PC-3 (cell line): ENCODE data around the gene RNF181. TPM values are rescaled to one million over a fixed set of nuclear protein-coding genes. Genes with fewer than 3 reads are reported as not detected.
A peak's percentile ranks its signal among the peaks of the same experiment; 100 is the strongest.

Experiments
- ATAC-seq: fragments of 200-7000 bp; cut with Tn5 transposase; 2 replicates; pipeline ENCODE4 v1.9.1; 2020; ENCODE audit warnings: mild to moderate bottlenecking, moderate library complexity
- Bru-seq: library from RNA; stranded (reverse); fragments of 400-500 nt; gene quantifications from one replicate; lab custom pipeline; 2021; lab: Mats Ljungman, UMichigan
- BruChase-seq, 2 experiments: library from RNA; stranded (reverse); fragments of 400-500 nt; gene quantifications; one replicate each; lab custom pipeline; 2021; lab: Mats Ljungman, UMichigan
- BruUV-seq: library from RNA; stranded (reverse); fragments of 400-500 nt; replicated peaks from 2 replicates; lab custom pipeline; 2021; lab: Mats Ljungman, UMichigan
- CTCF ChIA-PET: fragments of 300-600 bp; sonication (Branson Sonifier 250); formaldehyde crosslinking; loops from one replicate; lab custom pipeline; 2022; ENCODE audit warnings: antibody characterized with exemption; lab: Charles Lee
- POLR2A ChIA-PET: fragments of 300-600 bp; sonication (Branson Sonifier 250); formaldehyde crosslinking; loops from one replicate; lab custom pipeline; 2022; ENCODE audit warnings: antibody characterized with exemption; ENCODE audit not compliant: unreplicated experiment; lab: Charles Lee
- DNase-seq: peaks from one replicate; pipeline ENCODE4 v3.0.0-alpha.2; 2015
- H2AFZ ChIP-seq: fragments of 300-600 bp; sonication (generic); 2 replicates; pipeline ENCODE4 v1.6.0; 2016; ENCODE audit warnings: antibody characterized with exemption, low read length
- H3F3A ChIP-seq: fragments of 300-600 bp; sonication (generic); one replicate; pipeline ENCODE4 v1.6.0; 2017; ENCODE audit warnings: antibody characterized with exemption, low read length, control low read depth, mild to moderate bottlenecking; ENCODE audit not compliant: unreplicated experiment
- H3K27ac ChIP-seq: fragments of 300-600 bp; sonication (generic); 2 replicates; pipeline ENCODE4 v1.5.1; 2016; ENCODE audit warnings: mild to moderate bottlenecking, low read length
- H3K27me3 ChIP-seq: fragments of 300-600 bp; sonication (generic); 2 replicates; pipeline ENCODE4 v1.6.1; 2016; ENCODE audit warnings: low read length, mixed read lengths
- H3K36me3 ChIP-seq: fragments of 300-600 bp; sonication (generic); 2 replicates; pipeline ENCODE4 v1.6.1; 2016; ENCODE audit warnings: low read depth, mixed run types, low read length, mixed read lengths
- H3K4me1 ChIP-seq: fragments of 300-600 bp; sonication (generic); 2 replicates; pipeline ENCODE4 v1.5.1; 2016; ENCODE audit warnings: low read length; ENCODE audit not compliant: insufficient read depth
- H3K4me2 ChIP-seq: fragments of 300-600 bp; sonication (generic); 2 replicates; pipeline ENCODE4 v1.6.0; 2016; ENCODE audit warnings: low read length
- H3K4me3 ChIP-seq: fragments of 300-600 bp; sonication (generic); 2 replicates; pipeline ENCODE4 v1.5.1; 2016; ENCODE audit warnings: mild to moderate bottlenecking, low read length, mixed read lengths
- H3K79me2 ChIP-seq: fragments of 300-600 bp; sonication (generic); 2 replicates; pipeline ENCODE4 v1.6.1; 2017; ENCODE audit warnings: low read length, mixed read lengths
- H3K9ac ChIP-seq: fragments of 300-600 bp; sonication (generic); 2 replicates; pipeline ENCODE4 v1.6.0; 2016; ENCODE audit warnings: mild to moderate bottlenecking, low read length
- H3K9me2 ChIP-seq: fragments of 300-600 bp; sonication (generic); replicated peaks from 2 replicates; pipeline ENCODE4 v1.6.1; 2016; ENCODE audit warnings: mixed run types, low read length, mixed read lengths
- H3K9me3 ChIP-seq: fragments of 300-600 bp; sonication (generic); 2 replicates; pipeline ENCODE4 v1.6.1; 2016; ENCODE audit warnings: low read length, mixed read lengths
- H4K20me1 ChIP-seq: fragments of 300-600 bp; sonication (generic); 2 replicates; pipeline ENCODE4 v1.6.1; 2016; ENCODE audit warnings: low read length, mixed read lengths
- CTCF ChIP-seq: fragments of 300-600 bp; sonication (generic); conservative IDR thresholded peaks from 2 replicates; pipeline ENCODE4 v1.5.1; 2017; ENCODE audit warnings: antibody characterized with exemption, low read depth, mild to moderate bottlenecking, low read length
- EZH2 ChIP-seq: fragments of 300-600 bp; sonication (generic); IDR thresholded peaks from one replicate; pipeline ENCODE4 v1.6.1; 2017; ENCODE audit warnings: antibody characterized with exemption, mild to moderate bottlenecking, low read length; ENCODE audit not compliant: unreplicated experiment
- EZH2phosphoT487 ChIP-seq: fragments of 300-600 bp; sonication (generic); IDR thresholded peaks from 2 replicates; pipeline ENCODE4 v1.6.1; 2018; ENCODE audit warnings: mild to moderate bottlenecking, antibody characterized with exemption, low read length, borderline replicate concordance
- intact Hi-C: fragments of 100-400 bp; cut with micrococcal nuclease; formaldehyde crosslinking; loops from 2 replicates; pipeline ENCODE4 v1.9.0; 2023
- long read RNA-seq: library from polyadenylated mRNA; unstranded; transcript quantifications from one replicate; pipeline ENCODE4 v2.0.0, GENCODE V29; 2021; ENCODE audit not compliant: unreplicated experiment
- total RNA-seq: library from RNA; depleted of rRNA; stranded (reverse); fragments of >200 nt; gene quantifications from 2 replicates; pipeline ENCODE4 v1.2.3, GENCODE V29; 2014; rRNA removed

The RNF181 gene, protein sequence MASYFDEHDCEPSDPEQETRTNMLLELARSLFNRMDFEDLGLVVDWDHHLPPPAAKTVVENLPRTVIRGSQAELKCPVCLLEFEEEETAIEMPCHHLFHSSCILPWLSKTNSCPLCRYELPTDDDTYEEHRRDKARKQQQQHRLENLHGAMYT
- total RNA-seq (170 and 225 TPM in 2 replicates), Bru-seq, nascent RNA (percentile 94 among the genes with signal in this experiment), BruChase-seq, experiment 1, labeled RNA remaining after a 6-hour chase (percentile 95 among the genes with signal in this experiment), BruChase-seq, experiment 2, labeled RNA remaining after a 2-hour chase (percentile 91 among the genes with signal in this experiment)
- long read RNA-seq, transcript RNF181-201 (5 exons, 569 nt), result major isoform, 93 of 121 reads
- long read RNA-seq, partial matches to known transcripts, result 0 of 121 reads
- long read RNA-seq, other reads (novel, unspliced or antisense), result 22 of 121 reads

DNA sequence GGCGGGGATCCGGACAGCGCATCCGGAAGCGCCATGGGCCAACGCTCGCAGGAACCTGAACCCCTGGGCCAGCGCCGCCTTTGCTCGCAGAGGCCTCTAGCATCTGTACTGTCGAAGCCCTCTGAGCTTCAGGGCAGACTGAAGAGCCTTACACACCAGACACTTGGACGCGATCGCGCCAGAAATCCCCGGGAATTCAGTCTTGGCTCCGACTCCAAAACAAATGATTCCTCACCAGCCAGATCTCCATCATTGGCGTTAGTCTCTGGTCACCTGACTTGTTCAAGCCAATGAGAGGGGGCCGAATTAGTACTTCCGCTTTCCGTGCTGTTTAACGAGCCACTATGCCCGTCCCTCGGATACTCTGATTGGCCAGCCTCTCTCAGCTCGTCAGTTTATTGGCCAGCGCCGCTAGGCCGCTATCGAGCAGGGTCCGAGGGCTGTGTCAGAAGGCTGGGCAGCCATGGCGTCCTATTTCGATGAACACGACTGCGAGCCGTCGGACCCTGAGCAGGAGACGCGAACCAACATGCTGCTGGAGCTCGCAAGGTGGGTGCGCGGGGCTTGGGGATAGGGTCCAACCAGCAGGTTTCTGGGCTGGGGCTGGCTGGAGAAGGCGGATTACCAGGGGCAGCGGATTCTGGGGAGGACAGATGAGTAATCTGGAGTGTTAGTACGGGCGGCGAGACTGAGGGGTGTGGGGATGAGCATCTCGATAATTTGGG lies at the start of gene RNF181:
RNF181 (plus strand) TSS at position 445 of the 725 bp plus-strand sequence; CDS start at position 464, 19 bp downstream.
- TF ChIP-seq CTCF, result no peak
- no peak for TF ChIP-seq EZH2
- no peak for TF ChIP-seq EZH2phosphoT487
- peaks cover 20% of the 10 kb centered on the region for H3K4me1 ChIP-seq
- H3K4me3 ChIP-seq, result peak within 1 kb of the TSS; percentile 85
- peaks cover 20% of the 10 kb centered on the region for H3K79me2 ChIP-seq
- ATAC-seq, result peak; percentile 97
- CTCF ChIA-PET, result interaction anchor here (0.6 to 0.7 kb wide), 2 partner anchors 53 to 242 kb away, joined by 3 to 4 read pairs; no protein-coding TSS in a partner anchor
- no peaks in the 10 kb centered on the region for H3K27me3 ChIP-seq
- peak within 1 kb of the TSS; percentile 79 for H3K9ac ChIP-seq
- H3K9me2 ChIP-seq, result no peaks in the 10 kb centered on the region
- H3K27ac ChIP-seq, result peak within 1 kb of the TSS; percentile 69
- no peaks in the 10 kb centered on the region for H4K20me1 ChIP-seq
- intact Hi-C loops, result loop anchor here (2.0 kb wide), 1 partner anchor 175 kb away; no protein-coding TSS in a partner anchor
- H2AFZ ChIP-seq, result peak within 1 kb of the TSS; percentile 75
- BruUV-seq, result no TSS peak
- peaks cover 13% of the 10 kb centered on the region; the same call in 1 of the 2 replicates for H3K36me3 ChIP-seq
- H3F3A ChIP-seq, result no peaks in the 10 kb centered on the region
- H3K4me2 ChIP-seq, result peak within 1 kb of the TSS; percentile 97
- DNase-seq, result peak; percentile 99
- POLR2A ChIA-PET, result interaction anchor here (0.6 to 1.6 kb wide), 5 partner anchors 16 to 1014 kb away, joined by 3 to 5 read pairs (median 4); partner anchors contain the start of genes C2orf68 and MAT2A
- no peaks in the 10 kb centered on the region for H3K9me3 ChIP-seq

- no peaks in the 10 kb centered on the region for H3K9me3 ChIP-seq
Observed at GRCh38 chr2:85545780-85546240, 49.7 kb upstream of the RNF181 start.

More at GRCh38 chr2:85545780-85546240, 49.7 kb upstream of the RNF181 start:
- ChIA-PET POLR2A (interaction anchor here (0.6 to 0.7 kb wide), 2 partner anchors 41 to 175 kb away, joined by 3 read pairs; no protein-coding TSS in a partner anchor), CTCF (no interaction called here)
- H3K9me2 ChIP-seq, result no peaks in the 10 kb centered on the region
- H3F3A ChIP-seq, result peaks cover 67% of the 10 kb centered on the region
- no TSS peak for BruUV-seq
- TF ChIP-seq EZH2, result no peak
- no peak for TF ChIP-seq EZH2phosphoT487
- no peak for TF ChIP-seq CTCF
- H3K36me3 ChIP-seq, result peaks cover 51% of the 10 kb centered on the region
- no peaks in the 10 kb centered on the region for H3K27me3 ChIP-seq
- intact Hi-C loops, result loop anchor here (2.0 kb wide), 1 partner anchor 47 kb away; no protein-coding TSS in a partner anchor
- H3K79me2 ChIP-seq, result peaks cover 25% of the 10 kb centered on the region
- ATAC-seq (peak; percentile 11; the same call in 1 of the 2 replicates), DNase-seq (peak; percentile 33)
- peak overlapping the region; percentile 1; the same call in 1 of the 2 replicates for H3K27ac ChIP-seq
- no peak overlapping the region for H3K4me3 ChIP-seq
- H4K20me1 ChIP-seq, result peaks cover 45% of the 10 kb centered on the region
- peaks cover 29% of the 10 kb centered on the region for H3K4me1 ChIP-seq
- H3K9ac ChIP-seq, result no peak overlapping the region
- no peak overlapping the region for H2AFZ ChIP-seq
- H3K4me2 ChIP-seq, result no peak overlapping the region; the same call in 1 of the 2 replicates
